H9 (cell line): Measurements from ENCODE around the gene TESK1. TPM values are rescaled to one million over a fixed set of nuclear protein-coding genes. Genes with fewer than 3 reads are reported as not detected.

Experiments used
- DNase-seq: peaks from one replicate; pipeline ENCODE4 v3.0.0-alpha.2; 2017
- H2AFZ ChIP-seq: one replicate; pipeline ENCODE4 v1.6.1; 2013; ENCODE audit warnings: mild to moderate bottlenecking, low read length, control low read depth, moderate library complexity
- H2AK5ac ChIP-seq: 2 replicates; pipeline ENCODE4 v1.6.1; 2013; ENCODE audit warnings: low read length, control low read depth, mixed read lengths; ENCODE audit not compliant: insufficient read length
- H2BK120ac ChIP-seq: one replicate; pipeline ENCODE4 v1.6.1; 2013; ENCODE audit warnings: low read depth, mild to moderate bottlenecking, low read length, control low read depth, inconsistent platforms; ENCODE audit not compliant: poor library complexity, severe bottlenecking
- H2BK12ac ChIP-seq: 2 replicates; pipeline ENCODE4 v1.6.1; 2013; ENCODE audit warnings: low read length, control low read depth, mixed read lengths, low read depth; ENCODE audit not compliant: insufficient read length
- H2BK15ac ChIP-seq: 2 replicates; pipeline ENCODE4 v1.6.1; 2013; ENCODE audit warnings: low read depth, low read length, control low read depth
- H2BK20ac ChIP-seq: one replicate; pipeline ENCODE4 v1.6.1; 2013; ENCODE audit warnings: low read depth, mild to moderate bottlenecking, low read length, control low read depth, inconsistent platforms; ENCODE audit not compliant: poor library complexity, severe bottlenecking
- H2BK5ac ChIP-seq: 2 replicates; pipeline ENCODE4 v1.6.1; 2013; ENCODE audit warnings: low read length, control low read depth, mixed read lengths; ENCODE audit not compliant: insufficient read length
- H3K14ac ChIP-seq: 2 replicates; pipeline ENCODE4 v1.6.1; 2013; ENCODE audit warnings: low read length, control low read depth; ENCODE audit not compliant: insufficient read depth
- H3K18ac ChIP-seq: 2 replicates; pipeline ENCODE4 v1.6.1; 2013; ENCODE audit warnings: low read depth, mild to moderate bottlenecking, mixed read lengths, low read length, control low read depth; ENCODE audit not compliant: insufficient read length
- H3K23ac ChIP-seq: 2 replicates; pipeline ENCODE4 v1.6.1; 2013; ENCODE audit warnings: low read length, control low read depth, mixed read lengths, low read depth; ENCODE audit not compliant: insufficient read length
- H3K23me2 ChIP-seq: 2 replicates; pipeline ENCODE4 v1.6.1; 2013; ENCODE audit warnings: low read depth, mild to moderate bottlenecking, mixed read lengths, low read length, control low read depth; ENCODE audit not compliant: insufficient read length, poor library complexity, severe bottlenecking
- H3K27ac ChIP-seq: 2 replicates; pipeline ENCODE4 v1.5.1; 2013; ENCODE audit warnings: low read length, control low read depth, mixed read lengths, low read depth; ENCODE audit not compliant: insufficient read length
- H3K27me3 ChIP-seq: 2 replicates; pipeline ENCODE4 v1.6.1; 2013; ENCODE audit warnings: low read length, control low read depth, inconsistent platforms; ENCODE audit not compliant: insufficient read depth
- H3K4ac ChIP-seq: 2 replicates; pipeline ENCODE4 v1.6.1; 2013; ENCODE audit warnings: low read depth, mild to moderate bottlenecking, control low read depth, inconsistent platforms, low read length, moderate library complexity
- H3K4me1 ChIP-seq: 2 replicates; pipeline ENCODE4 v1.6.1; 2013; ENCODE audit warnings: low read length, control low read depth, inconsistent platforms; ENCODE audit not compliant: insufficient read depth
- H3K4me2 ChIP-seq: 2 replicates; pipeline ENCODE4 v1.6.1; 2013; ENCODE audit warnings: low read length, control low read depth, mixed read lengths; ENCODE audit not compliant: insufficient read length, insufficient read depth
- H3K56ac ChIP-seq: 2 replicates; pipeline ENCODE4 v1.6.1; 2013; ENCODE audit warnings: low read depth, mild to moderate bottlenecking, mixed read lengths, low read length, control low read depth; ENCODE audit not compliant: insufficient read length
- H3K79me1 ChIP-seq: 2 replicates; pipeline ENCODE4 v1.6.1; 2013; ENCODE audit warnings: low read depth, mild to moderate bottlenecking, moderate library complexity, low read length, control low read depth, inconsistent platforms; ENCODE audit not compliant: insufficient read depth, poor library complexity, severe bottlenecking
- H3K79me2 ChIP-seq: 2 replicates; pipeline ENCODE4 v1.6.1; 2013; ENCODE audit warnings: low read length, control low read depth, inconsistent platforms; ENCODE audit not compliant: insufficient read depth
- H3K9ac ChIP-seq: 2 replicates; pipeline ENCODE4 v1.6.1; 2013; ENCODE audit warnings: low read length, control low read depth, mixed read lengths; ENCODE audit not compliant: insufficient read length; ENCODE audit errors: extremely low read depth
- H3K9me3 ChIP-seq: one replicate; pipeline ENCODE4 v1.6.1; 2013; ENCODE audit warnings: low read depth, low read length, inconsistent platforms; ENCODE audit not compliant: control insufficient read depth
- H3T11ph ChIP-seq: one replicate; pipeline ENCODE4 v1.6.1; 2013; ENCODE audit warnings: mild to moderate bottlenecking, low read length, control low read depth, inconsistent platforms
- H4K20me1 ChIP-seq: one replicate; pipeline ENCODE4 v1.6.1; 2013; ENCODE audit not compliant: control insufficient read depth, insufficient read length, insufficient read depth
- H4K5ac ChIP-seq: 2 replicates; pipeline ENCODE4 v1.6.1; 2013; ENCODE audit warnings: low read depth, mild to moderate bottlenecking, mixed read lengths, low read length, control low read depth; ENCODE audit not compliant: insufficient read length
- H4K8ac ChIP-seq: replicated peaks from 2 replicates; pipeline ENCODE4 v1.6.1; 2013; ENCODE audit warnings: low read length, control low read depth, mixed read lengths, low read depth; ENCODE audit not compliant: insufficient read length
- H4K91ac ChIP-seq: 2 replicates; pipeline ENCODE4 v1.6.1; 2013; ENCODE audit warnings: low read depth, mild to moderate bottlenecking, moderate library complexity, mixed read lengths, low read length, control low read depth; ENCODE audit not compliant: insufficient read length
- H3K27ac Mint-ChIP-seq, 3 experiments: 2 replicates in 2 of 3; 3 replicates in 1 of 3; pipeline ENCODE4 v1.8.0; 2020 to 2021; ENCODE audit warnings: mixed read lengths in 3 of 3, mild to moderate bottlenecking in 1 of 3, moderate library complexity in 1 of 3
- H3K27me3 Mint-ChIP-seq: 2 replicates; pipeline ENCODE4 v1.8.0; 2021; ENCODE audit warnings: low read depth, mild to moderate bottlenecking, moderate library complexity, mixed read lengths
- H3K36me3 Mint-ChIP-seq, 3 experiments: 2 replicates in 2 of 3; 3 replicates in 1 of 3; pipeline ENCODE4 v1.8.0; 2020 to 2021; ENCODE audit warnings: low read depth in 3 of 3, mixed read lengths in 3 of 3; ENCODE audit not compliant: insufficient read depth in 1 of 3
- H3K4me1 Mint-ChIP-seq, 2 experiments: 2 replicates each; pipeline ENCODE4 v1.8.0; 2020; ENCODE audit warnings: mixed read lengths in 2 of 2
- H3K4me3 Mint-ChIP-seq, 2 experiments: 2 replicates in 1 of 2; 3 replicates in 1 of 2; pipeline ENCODE4 v1.8.0; 2020 to 2021; ENCODE audit warnings: mild to moderate bottlenecking in 2 of 2, mixed read lengths in 2 of 2, moderate library complexity in 1 of 2
- H3K9me3 Mint-ChIP-seq, 2 experiments: 2 replicates in 1 of 2; 3 replicates in 1 of 2; pipeline ENCODE4 v1.8.0; 2020; ENCODE audit warnings: mild to moderate bottlenecking in 2 of 2, mixed read lengths in 2 of 2, moderate library complexity in 1 of 2
- WGBS: extraction: QIAGEN DNeasy Blood & Tissue Kit; methylation state at CpG from one replicate; pipeline ENCODE4 v1.1.7; 2013; ENCODE audit warnings: missing lambda C conversion rate, low lambda C conversion rate, mixed read lengths; ENCODE audit not compliant: insufficient read length; ENCODE audit errors: extremely low coverage; 5-methylcytosine and 5-hydroxymethylcytosine counted together
- total RNA-seq: library from RNA; stranded (reverse); gene quantifications from 2 replicates; pipeline ENCODE4 v1.2.1, GENCODE V29; 2021
- TF ChIP-seq, protein P1 (sequence below): fragments of 200-600 bp; sonication (generic); conservative IDR thresholded peaks from 3 replicates; pipeline ENCODE4 v1.8.0; 2021; ENCODE audit warnings: antibody characterized with exemption, mild to moderate bottlenecking

Gene TESK1
- total RNA-seq, 1 experiment from 2014 or later = 28.6 TPM

DNA sequence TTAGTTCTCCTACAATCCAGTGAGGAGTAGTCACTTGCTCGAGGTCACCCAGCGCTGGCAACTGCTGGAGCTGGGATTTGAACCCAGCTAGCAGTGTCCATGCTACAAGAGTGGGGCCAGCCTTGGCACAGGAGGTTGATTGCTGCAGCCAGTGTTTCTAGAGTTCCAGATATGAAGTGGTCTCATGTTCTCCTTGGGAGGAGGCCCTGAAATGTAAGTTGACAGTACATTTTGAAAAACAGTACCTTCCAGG lies 53.8 kb downstream of the TESK1 start:
- no peak overlapping the region for H2BK15ac ChIP-seq
- peaks cover 12% of the 10 kb centered on the region for H3K23me2 ChIP-seq
- DNase-seq = no peak
- H2BK5ac ChIP-seq = no peak overlapping the region
- Mint-ChIP-seq H3K27ac (peak overlapping the region in 1 of 3 experiments; percentile 74; a peak in 1 of 7 replicates), H3K4me1 (peaks cover 27 to 32% of the 10 kb centered on the region in 2 experiments), H3K4me3 (peak overlapping the region; percentile 83 to 85), H3K36me3 (peaks cover 28 to 40% (median 37%) of the 10 kb centered on the region in 3 experiments), H3K27me3 (peaks cover 18% of the 10 kb centered on the region), H3K9me3 (peaks cover 2 to 3% of the 10 kb centered on the region in 2 experiments; a peak in 3 of 5 replicates)
- no peak overlapping the region for H3K56ac ChIP-seq
- H2BK12ac ChIP-seq = no peak overlapping the region
- H3K79me2 ChIP-seq = no peaks in the 10 kb centered on the region
- no peak overlapping the region for H3K18ac ChIP-seq
- no peak overlapping the region for H3T11ph ChIP-seq
- peak overlapping the region; percentile 76 for H3K4me2 ChIP-seq
- WGBS = no CpG with 5 or more reads among the region's 2 CpGs
- H3K27ac ChIP-seq = no peak overlapping the region
- H4K8ac ChIP-seq = no peak overlapping the region
- no peak overlapping the region for H4K5ac ChIP-seq
- no peaks in the 10 kb centered on the region for H4K20me1 ChIP-seq
- H3K4ac ChIP-seq = no peak overlapping the region
- H3K27me3 ChIP-seq = no peaks in the 10 kb centered on the region
- H3K23ac ChIP-seq = no peak overlapping the region
- H2BK20ac ChIP-seq = no peak overlapping the region
- no peak overlapping the region for H2BK120ac ChIP-seq
- TF ChIP-seq, protein P1, sequence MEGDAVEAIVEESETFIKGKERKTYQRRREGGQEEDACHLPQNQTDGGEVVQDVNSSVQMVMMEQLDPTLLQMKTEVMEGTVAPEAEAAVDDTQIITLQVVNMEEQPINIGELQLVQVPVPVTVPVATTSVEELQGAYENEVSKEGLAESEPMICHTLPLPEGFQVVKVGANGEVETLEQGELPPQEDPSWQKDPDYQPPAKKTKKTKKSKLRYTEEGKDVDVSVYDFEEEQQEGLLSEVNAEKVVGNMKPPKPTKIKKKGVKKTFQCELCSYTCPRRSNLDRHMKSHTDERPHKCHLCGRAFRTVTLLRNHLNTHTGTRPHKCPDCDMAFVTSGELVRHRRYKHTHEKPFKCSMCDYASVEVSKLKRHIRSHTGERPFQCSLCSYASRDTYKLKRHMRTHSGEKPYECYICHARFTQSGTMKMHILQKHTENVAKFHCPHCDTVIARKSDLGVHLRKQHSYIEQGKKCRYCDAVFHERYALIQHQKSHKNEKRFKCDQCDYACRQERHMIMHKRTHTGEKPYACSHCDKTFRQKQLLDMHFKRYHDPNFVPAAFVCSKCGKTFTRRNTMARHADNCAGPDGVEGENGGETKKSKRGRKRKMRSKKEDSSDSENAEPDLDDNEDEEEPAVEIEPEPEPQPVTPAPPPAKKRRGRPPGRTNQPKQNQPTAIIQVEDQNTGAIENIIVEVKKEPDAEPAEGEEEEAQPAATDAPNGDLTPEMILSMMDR = no peak
- peaks cover 3% of the 10 kb centered on the region; the same call in 1 of the 2 replicates for H3K4me1 ChIP-seq
- no peak overlapping the region for H4K91ac ChIP-seq
- peak overlapping the region; percentile 48 for H3K9ac ChIP-seq
- H3K79me1 ChIP-seq = no peaks in the 10 kb centered on the region
- H3K14ac ChIP-seq = no peak overlapping the region
- no peak overlapping the region for H2AFZ ChIP-seq
- no peak overlapping the region for H2AK5ac ChIP-seq
- no peaks in the 10 kb centered on the region for H3K9me3 ChIP-seq
